GM21528 (cell line): Measurements from ENCODE around the gene PLSCR3.

ENCODE experiments used
- ATAC-seq: cut with Tn5 transposase; IDR thresholded peaks from one replicate; pipeline ENCODE4 v1.9.1; 2021; ENCODE audit warnings: mild to moderate bottlenecking, moderate library complexity; ENCODE audit not compliant: unreplicated experiment, low FRiP score

PLSCR3 gene

DNA sequence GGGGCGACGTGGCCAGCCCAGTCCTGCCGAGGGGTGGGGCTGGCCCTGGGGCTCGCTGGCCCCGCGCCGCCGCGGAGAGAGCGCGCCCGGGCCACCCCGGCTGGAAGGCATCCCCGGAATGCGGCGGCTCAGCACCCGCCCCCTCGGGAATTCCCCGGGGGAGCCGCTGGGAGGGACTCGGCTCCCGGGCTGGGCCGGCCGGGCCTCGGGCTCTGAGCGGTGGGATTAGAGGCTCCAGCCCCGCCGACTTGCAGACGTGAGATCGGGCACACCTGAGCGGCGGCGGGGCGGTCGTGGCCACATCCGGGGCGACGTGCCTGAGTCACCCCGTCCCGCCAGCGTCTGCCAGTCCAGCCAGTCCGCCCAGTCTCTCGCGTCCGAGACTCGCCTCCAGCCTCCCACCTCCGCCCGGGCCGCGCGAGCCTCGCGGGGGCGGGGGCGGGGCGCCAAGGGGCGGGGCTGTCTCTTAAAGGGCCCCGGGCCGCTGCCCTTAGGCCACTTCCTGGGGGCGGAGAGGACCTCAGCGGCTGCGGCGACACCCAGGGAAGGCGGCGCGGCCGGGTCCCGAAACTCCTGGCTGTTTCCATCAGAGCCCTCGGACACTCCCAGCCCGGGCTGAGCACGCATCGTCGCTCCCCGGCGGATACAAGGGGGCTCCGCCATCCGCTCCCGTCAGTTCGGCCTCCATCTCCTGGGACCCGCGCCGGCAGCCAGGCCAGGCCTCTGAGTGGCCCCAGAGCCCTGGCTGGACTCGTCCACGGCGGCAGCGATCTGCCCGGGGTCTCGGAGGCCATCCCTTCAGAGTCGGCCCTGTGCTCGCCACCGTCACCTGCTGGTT, 42.4 kb downstream of the PLSCR3 start, which contains the start of gene KCTD11:
Gene KCTD11 (plus strand): TSS at position 498 of the 838 bp plus-strand sequence.
- peak; percentile 58 for ATAC-seq

DNA sequence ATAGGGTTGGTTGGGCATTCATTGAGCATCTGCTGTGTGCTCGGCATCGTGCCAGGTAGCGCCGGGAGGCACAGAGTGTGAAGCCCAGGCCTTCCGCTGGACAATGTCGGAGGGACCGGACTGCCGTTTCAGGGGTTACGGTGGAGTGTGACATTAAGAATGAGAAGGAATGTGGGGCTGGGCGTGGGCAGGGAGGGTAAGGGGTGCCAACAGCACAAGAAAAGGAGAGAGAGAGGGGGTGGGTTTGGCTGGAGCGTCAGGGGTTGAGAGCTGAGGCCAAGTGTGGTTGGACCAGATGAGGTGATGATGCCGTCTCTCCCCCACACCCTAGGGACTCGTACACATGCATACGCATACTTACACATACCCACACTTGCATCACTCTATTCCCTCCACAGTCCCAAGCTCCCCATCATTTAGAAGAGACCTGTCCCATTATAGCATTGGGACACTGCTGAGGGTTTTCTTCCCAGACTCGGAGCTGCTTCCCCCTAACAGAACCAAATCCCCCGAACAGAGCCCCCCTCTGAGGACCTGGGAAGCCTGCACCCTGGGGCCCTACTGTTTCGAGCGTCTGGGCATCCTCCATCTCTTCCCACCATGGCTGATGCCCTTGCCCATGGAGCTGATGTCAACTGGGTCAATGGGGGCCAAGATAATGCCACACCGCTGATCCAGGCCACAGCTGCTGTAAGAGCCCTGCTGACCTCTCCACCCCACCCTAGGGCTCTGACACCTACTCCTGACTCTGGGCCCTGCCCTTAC, 45.7 kb downstream of the PLSCR3 start:
- no peak for ATAC-seq

DNA sequence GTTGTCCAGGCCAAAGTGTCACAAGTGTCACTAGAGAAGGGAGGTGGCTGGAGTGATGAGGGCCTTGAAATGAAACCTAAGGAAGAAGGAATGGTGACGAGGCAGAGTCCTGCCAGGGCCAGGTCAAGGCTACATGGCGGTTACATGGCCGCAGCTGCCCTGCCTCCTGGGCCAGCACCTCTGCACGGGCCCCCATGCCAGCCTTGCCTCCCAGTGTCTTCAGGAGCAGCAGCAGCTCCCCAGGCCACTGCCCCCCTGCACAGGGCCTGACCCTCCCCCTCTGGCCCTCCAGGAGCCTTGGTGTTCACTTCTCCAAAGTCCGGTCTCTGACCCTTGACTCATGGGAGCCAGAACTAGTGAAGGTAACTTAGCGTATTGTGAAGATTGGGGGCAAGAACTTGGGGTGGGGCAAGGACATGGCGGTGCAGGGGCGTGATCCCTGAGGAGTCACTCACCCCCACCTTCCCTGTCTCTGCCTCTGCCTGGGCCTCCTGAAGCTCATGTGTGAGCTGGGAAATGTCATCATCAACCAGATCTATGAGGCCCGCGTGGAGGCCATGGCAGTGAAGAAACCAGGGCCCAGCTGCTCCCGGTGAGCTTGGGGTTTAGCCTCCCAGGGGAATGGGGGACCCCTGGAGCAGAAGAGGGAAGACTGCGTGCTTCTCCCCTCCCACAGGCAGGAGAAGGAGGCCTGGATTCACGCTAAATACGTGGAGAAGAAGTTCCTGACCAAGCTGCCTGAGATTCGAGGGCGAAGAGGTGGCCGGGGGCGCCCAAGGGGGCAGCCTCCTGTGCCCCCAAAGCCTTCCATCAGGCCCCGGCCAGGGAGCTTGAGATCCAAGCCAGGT, 46.5 kb downstream of the PLSCR3 start:
- ATAC-seq = no peak

DNA sequence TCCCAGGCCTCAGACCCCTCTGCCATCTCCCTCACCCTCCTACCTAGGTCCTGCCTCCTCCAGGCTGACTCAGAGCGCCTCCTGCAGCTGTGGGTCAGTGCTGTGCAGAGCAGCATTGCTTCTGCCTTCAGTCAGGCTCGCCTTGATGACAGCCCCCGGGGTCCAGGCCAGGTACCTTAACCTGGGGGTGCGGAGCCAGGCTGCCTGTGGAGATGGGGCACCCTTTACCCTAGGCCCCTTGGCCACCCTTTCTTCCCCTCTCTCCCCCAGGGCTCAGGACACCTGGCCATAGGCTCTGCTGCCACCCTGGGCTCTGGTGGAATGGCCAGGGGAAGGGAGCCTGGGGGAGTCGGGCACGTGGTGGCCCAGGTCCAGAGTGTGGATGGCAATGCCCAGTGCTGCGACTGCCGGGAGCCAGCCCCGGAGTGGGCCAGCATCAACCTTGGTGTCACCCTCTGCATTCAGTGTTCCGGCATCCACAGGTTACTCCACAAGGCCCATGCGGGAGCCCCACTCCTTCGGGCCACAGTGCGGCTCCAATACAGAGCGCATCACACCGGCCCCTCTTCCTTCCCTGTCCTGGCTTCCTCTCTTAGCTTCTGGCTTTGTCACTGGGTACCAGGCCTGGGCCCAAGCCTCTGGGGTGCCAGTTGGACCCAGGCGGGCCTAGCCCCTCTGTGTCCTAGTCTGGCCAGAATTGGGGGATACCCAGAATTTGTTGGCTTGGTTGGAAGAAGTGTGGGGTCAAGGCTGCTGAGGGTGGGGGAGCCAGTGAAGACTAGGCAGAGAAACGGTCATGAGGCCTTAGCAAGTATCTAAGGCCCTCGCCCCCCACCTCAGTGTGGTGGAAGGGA, 47.3 kb downstream of the PLSCR3 start:
- ATAC-seq = no peak

DNA sequence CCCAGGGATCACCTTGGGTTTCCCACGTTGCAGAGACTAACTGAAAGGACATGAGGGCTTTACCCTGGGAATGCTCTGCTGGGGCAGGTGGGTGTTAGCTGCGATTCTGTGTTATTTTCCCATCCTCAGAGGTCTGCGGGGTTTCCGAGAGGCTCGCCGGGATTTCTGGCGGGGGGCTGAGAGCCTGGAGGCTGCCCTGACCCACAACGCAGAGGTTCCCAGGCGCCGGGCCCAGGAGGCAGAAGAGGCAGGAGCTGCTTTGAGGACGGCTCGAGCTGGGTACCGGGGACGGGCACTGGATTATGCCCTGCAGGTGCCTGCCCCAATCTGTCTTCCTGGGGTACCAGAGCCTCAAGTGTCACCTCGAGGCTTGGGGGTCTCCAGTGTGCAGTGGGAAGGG, 51.1 kb downstream of the PLSCR3 start:
- no peak for ATAC-seq

DNA sequence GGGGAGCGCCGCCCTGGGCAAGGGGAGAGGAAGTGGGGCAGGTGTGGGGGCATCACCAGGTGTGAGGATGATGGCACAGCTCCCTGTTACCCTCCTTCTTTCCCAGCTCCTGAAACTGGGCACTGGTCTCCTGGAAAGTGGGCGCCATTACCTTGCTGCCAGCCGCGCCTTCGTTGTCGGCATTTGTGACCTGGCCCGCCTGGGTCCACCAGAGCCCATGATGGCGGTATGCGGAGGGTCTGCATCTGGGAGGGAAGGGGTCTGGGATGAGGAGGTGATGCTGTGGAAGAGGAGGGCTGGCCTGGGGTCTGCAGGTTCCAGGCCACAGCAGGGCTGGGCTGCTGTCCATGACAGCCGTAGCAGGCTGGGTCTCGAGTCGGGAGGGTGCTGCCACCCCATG, 52.5 kb downstream of the PLSCR3 start:
- ATAC-seq = no peak

DNA sequence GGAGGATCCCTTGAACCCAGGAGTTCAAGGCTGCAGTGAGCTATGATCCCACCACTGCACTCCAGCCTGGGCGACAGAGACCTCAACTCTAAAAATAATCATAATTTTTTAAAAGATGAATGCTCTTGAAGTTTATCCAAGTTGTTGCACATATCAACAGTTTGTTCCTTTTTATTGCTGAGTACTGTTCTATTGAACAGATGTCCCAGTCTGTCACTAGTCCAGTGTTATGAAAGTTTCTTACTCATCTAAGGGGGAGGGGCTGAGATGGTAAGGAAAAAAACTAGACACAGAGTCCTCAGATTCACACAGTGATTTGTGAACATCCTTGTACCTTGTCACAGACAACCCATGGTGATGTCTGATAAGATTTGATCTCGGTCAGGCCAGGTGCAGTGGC, 54.1 kb downstream of the PLSCR3 start:
- ATAC-seq = no peak
